Measurements from ENCODE around the gene FAF2. TPM values are rescaled to one million over a fixed set of nuclear protein-coding genes. Genes with fewer than 3 reads are reported as not detected.

The FAF2 gene
- total RNA-seq, 1 experiment from 2014 or later, result 59.7 TPM

DNA sequence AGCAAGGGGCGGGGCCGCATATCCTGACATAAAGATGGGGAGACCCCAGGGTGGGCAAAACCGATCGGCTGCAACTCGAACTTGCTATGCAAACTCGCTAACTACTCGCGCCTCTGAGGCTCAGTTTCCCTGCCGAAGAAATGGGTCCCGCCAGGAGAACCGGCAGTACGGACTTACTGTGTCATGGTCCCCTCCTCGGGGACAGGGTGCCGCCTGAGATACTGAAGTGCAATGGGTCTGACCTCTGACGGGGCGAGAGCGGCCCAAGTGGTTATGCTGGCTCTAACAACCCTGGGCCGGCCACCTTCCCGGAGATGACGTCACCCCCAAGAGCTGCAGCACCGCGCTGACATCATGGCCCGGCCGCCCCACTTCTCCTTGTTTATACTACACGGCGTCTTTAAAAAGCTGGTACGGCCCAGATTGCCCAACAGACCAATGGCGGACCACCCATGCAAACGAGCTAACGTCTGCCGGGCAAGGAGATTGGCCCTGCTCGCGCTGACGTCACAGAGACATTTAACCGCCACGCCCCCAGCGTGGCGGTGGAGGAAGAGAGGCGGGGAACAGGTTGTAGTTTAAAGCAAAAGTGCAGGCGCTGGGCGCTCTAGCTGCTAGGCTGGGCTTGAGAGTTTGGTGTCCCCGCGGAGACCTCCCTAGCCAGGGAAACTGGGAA is 89.5 kb downstream of the FAF2 start:
- CTCF ChIA-PET, result interaction anchor here (0.6 to 1.2 kb wide), 4 partner anchors 122 to 833 kb away, joined by 3 to 8 read pairs (median 3); no protein-coding TSS in a partner anchor
- H4K20me1 ChIP-seq (ENCODE audit: insufficient read depth), result peaks cover 29% of the 10 kb centered on the region
- intact Hi-C loops (cut with micrococcal nuclease; ENCODE audit: unreplicated experiment), result loop anchor here (1.0 to 10.0 kb wide), 6 partner anchors 90 to 467 kb away; partner anchors contain the start of genes CLTB, HIGD2A, NOP16 and TSPAN17
- peak overlapping the region; percentile 79 for H3K27ac ChIP-seq
- TF ChIP-seq, protein P1, sequence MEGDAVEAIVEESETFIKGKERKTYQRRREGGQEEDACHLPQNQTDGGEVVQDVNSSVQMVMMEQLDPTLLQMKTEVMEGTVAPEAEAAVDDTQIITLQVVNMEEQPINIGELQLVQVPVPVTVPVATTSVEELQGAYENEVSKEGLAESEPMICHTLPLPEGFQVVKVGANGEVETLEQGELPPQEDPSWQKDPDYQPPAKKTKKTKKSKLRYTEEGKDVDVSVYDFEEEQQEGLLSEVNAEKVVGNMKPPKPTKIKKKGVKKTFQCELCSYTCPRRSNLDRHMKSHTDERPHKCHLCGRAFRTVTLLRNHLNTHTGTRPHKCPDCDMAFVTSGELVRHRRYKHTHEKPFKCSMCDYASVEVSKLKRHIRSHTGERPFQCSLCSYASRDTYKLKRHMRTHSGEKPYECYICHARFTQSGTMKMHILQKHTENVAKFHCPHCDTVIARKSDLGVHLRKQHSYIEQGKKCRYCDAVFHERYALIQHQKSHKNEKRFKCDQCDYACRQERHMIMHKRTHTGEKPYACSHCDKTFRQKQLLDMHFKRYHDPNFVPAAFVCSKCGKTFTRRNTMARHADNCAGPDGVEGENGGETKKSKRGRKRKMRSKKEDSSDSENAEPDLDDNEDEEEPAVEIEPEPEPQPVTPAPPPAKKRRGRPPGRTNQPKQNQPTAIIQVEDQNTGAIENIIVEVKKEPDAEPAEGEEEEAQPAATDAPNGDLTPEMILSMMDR (conservative IDR thresholded peaks at IDR 0.05), result no peak
- TF ChIP-seq EZH2 (IDR thresholded peaks at IDR 0.05; ENCODE audit: low read depth), result no peak
- H3K79me2 ChIP-seq (ENCODE audit: low read depth), result peaks cover 40% of the 10 kb centered on the region
- no peaks in the 10 kb centered on the region for H3K9me2 ChIP-seq (ENCODE audit: insufficient read depth)
- H3K4me1 ChIP-seq (replicated peaks; ENCODE audit: insufficient read depth), result peaks cover 33% of the 10 kb centered on the region
- H3K4me2 ChIP-seq, result peak overlapping the region; percentile 91
- H3K4me3 ChIP-seq, result peak overlapping the region; percentile 99
- no TSS peak for BruUV-seq (replicated peaks)
- H3K27me3 ChIP-seq (ENCODE audit: insufficient read depth, low read depth), result no peaks in the 10 kb centered on the region
- peak overlapping the region; percentile 99 for H2AFZ ChIP-seq
- no peaks in the 10 kb centered on the region for H3K9me3 ChIP-seq (ENCODE audit: insufficient read depth, low read depth)
- POLR2A ChIA-PET (ENCODE audit: unreplicated experiment), result interaction anchor here (0.6 to 1.1 kb wide), 9 partner anchors 47 to 992 kb away, joined by 3 to 16 read pairs (median 4); no protein-coding TSS in a partner anchor
- no peaks in the 10 kb centered on the region for H3K36me3 ChIP-seq (ENCODE audit: low read depth)
- H3F3A ChIP-seq (ENCODE audit: insufficient read depth, low read depth), result peaks cover 29% of the 10 kb centered on the region
- DNase-seq, result peak; percentile 98 to 99

DNA sequence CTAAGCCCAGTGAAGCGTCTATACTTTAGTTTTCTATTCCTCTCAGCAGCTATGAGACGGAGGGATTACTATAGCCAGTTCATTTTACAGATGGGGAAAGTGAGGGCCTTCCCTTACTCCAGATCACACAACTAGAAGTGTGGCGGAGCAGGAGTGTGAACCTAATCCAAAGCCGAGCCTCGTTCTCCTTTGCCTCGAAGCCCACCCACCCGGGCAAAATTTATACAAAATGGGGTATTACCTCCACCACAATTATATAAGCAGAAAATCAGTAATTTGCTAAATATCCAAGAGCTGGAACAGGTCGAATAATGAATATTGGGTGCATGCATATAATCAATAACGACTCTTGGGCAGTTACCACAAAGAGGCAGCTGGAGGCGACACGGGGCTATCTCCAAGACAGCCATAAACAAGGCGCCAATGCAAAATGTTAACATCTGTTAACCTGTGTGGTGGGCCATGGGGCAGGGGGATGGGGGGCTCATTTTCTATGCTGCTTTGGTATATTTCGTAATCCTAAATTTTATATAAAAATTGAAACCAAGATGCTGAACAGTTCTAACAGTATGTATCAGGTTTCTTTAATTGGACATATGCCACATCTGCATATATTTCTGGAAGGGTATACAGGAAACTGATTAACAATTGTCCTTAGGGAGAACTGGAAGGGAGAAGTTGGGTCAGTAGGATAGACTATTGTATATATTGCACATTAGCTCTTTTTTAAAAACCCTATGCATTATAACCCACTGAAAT is 90.2 kb downstream of the FAF2 start:
- no peaks in the 10 kb centered on the region for H3K9me2 ChIP-seq (ENCODE audit: insufficient read depth)
- H2AFZ ChIP-seq, result peak overlapping the region; percentile 74
- no peak for DNase-seq
- BruUV-seq (replicated peaks), result TSS peak; percentile 79
- intact Hi-C loops (cut with micrococcal nuclease; ENCODE audit: unreplicated experiment), result loop anchor here (5.0 to 10.0 kb wide), 2 partner anchors 284 to 466 kb away; partner anchors contain the start of gene UIMC1
- H3F3A ChIP-seq (ENCODE audit: insufficient read depth, low read depth), result peaks cover 29% of the 10 kb centered on the region
- CTCF ChIA-PET, result interaction anchor here (0.6 kb wide), 1 partner anchor 768 kb away, joined by 3 read pairs; no protein-coding TSS in a partner anchor
- H3K79me2 ChIP-seq (ENCODE audit: low read depth), result peaks cover 33% of the 10 kb centered on the region
- H3K27ac ChIP-seq, result peak overlapping the region; percentile 40
- no peaks in the 10 kb centered on the region for H3K36me3 ChIP-seq (ENCODE audit: low read depth)
- TF ChIP-seq EZH2 (IDR thresholded peaks at IDR 0.05; ENCODE audit: low read depth), result no peak
- TF ChIP-seq, protein P1 (conservative IDR thresholded peaks at IDR 0.05), result no peak
- peak overlapping the region; percentile 91 for H3K4me2 ChIP-seq
- POLR2A ChIA-PET (ENCODE audit: unreplicated experiment), result interaction anchor here (0.6 to 1.1 kb wide), 6 partner anchors 47 to 548 kb away, joined by 3 to 16 read pairs (median 5); no protein-coding TSS in a partner anchor
- H3K27me3 ChIP-seq (ENCODE audit: insufficient read depth, low read depth), result no peaks in the 10 kb centered on the region
- H3K4me1 ChIP-seq (replicated peaks; ENCODE audit: insufficient read depth), result peaks cover 33% of the 10 kb centered on the region
- H3K4me3 ChIP-seq, result peak overlapping the region; percentile 99; the same call in 1 of the 2 replicates
- peaks cover 21% of the 10 kb centered on the region for H4K20me1 ChIP-seq (ENCODE audit: insufficient read depth)
- H3K9me3 ChIP-seq (ENCODE audit: insufficient read depth, low read depth), result no peaks in the 10 kb centered on the region

DNA sequence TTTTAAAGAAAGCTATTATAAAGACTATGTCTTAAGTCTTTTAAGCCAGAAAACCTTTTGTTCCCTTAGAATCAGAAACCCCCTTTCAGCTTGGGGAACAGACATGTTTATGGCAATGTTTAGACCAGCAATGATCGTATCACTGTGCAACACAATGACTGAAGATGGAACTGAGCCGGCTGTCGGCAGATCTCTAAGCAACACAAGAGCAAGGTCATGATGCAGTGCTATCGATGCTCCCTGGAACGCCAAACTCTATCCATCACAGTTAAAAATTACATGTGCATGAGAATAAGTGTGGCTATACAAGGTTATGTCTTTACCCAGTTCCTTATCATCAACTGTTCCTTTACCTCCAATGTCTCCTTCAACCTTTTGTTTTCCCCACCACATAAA is 90.8 kb downstream of the FAF2 start:
- intact Hi-C loops (cut with micrococcal nuclease; ENCODE audit: unreplicated experiment), result loop anchor here (5.0 to 10.0 kb wide), 2 partner anchors 283 to 466 kb away; partner anchors contain the start of gene UIMC1
- POLR2A ChIA-PET (ENCODE audit: unreplicated experiment), result no interaction called here

More for the DNA sequence above, 90.8 kb downstream of the FAF2 start:
- Histone ChIP-seq H3K4me3 (no peak overlapping the region), H3K27me3 (ENCODE audit: insufficient read depth, low read depth) (no peaks in the 10 kb centered on the region), H3K4me1 (replicated peaks; ENCODE audit: insufficient read depth) (peaks cover 33% of the 10 kb centered on the region), H3K4me2 (no peak overlapping the region), H3K9me3 (ENCODE audit: insufficient read depth, low read depth) (no peaks in the 10 kb centered on the region), H3K9me2 (ENCODE audit: insufficient read depth) (no peaks in the 10 kb centered on the region), H4K20me1 (ENCODE audit: insufficient read depth) (peaks cover 16% of the 10 kb centered on the region), H2AFZ (no peak overlapping the region), H3K27ac (no peak overlapping the region), H3K36me3 (ENCODE audit: low read depth) (no peaks in the 10 kb centered on the region), H3K79me2 (ENCODE audit: low read depth) (peaks cover 28% of the 10 kb centered on the region), H3F3A (ENCODE audit: insufficient read depth, low read depth) (peaks cover 34% of the 10 kb centered on the region)
- BruUV-seq (replicated peaks), result no TSS peak
- DNase-seq, result no peak
- TF ChIP-seq, protein P1 (conservative IDR thresholded peaks at IDR 0.05), result no peak
- TF ChIP-seq EZH2 (IDR thresholded peaks at IDR 0.05; ENCODE audit: low read depth), result no peak
- CTCF ChIA-PET, result no interaction called here
